Loucy (cell line): ENCODE results near the gene PI4KA.
"Not testable (repeated sequence)": the region's sequence is repeated elsewhere in the genome, so short reads cannot be mapped to it uniquely, and the experiment has no call there.

ENCODE experiments used
- H2AFZ ChIP-seq: fragments of 200-600 bp; sonication (generic); 2 replicates; pipeline ENCODE4 v1.6.0; 2016; ENCODE audit warnings: antibody characterized with exemption, mild to moderate bottlenecking, low read length, moderate library complexity
- H3F3A ChIP-seq: fragments of 200-600 bp; 2 replicates; pipeline ENCODE4 v1.6.0; 2016; ENCODE audit warnings: antibody characterized with exemption, low read depth, mild to moderate bottlenecking
- H3K27me3 ChIP-seq: fragments of 200-600 bp; sonication (generic); 2 replicates; pipeline ENCODE4 v1.6.1; 2014; ENCODE audit warnings: low read length, mild to moderate bottlenecking; ENCODE audit not compliant: insufficient read depth, poor library complexity, severe bottlenecking
- H3K36me3 ChIP-seq: fragments of 200-600 bp; sonication (generic); 2 replicates; pipeline ENCODE4 v1.6.1; 2016; ENCODE audit warnings: low read length; ENCODE audit not compliant: insufficient read depth
- H3K4me1 ChIP-seq: fragments of 200-600 bp; sonication (generic); 2 replicates; pipeline ENCODE4 v1.5.1; 2014; ENCODE audit warnings: low read length, mild to moderate bottlenecking; ENCODE audit not compliant: insufficient read depth, poor library complexity, severe bottlenecking
- H3K4me2 ChIP-seq: fragments of 200-600 bp; sonication (generic); 2 replicates; pipeline ENCODE4 v1.6.0; 2014; ENCODE audit warnings: antibody characterized with exemption, low read length, low read depth, mild to moderate bottlenecking; ENCODE audit not compliant: poor library complexity, severe bottlenecking
- H3K4me3 ChIP-seq: fragments of 200-600 bp; sonication (generic); 2 replicates; pipeline ENCODE4 v1.5.1; 2014; ENCODE audit warnings: low read length, mild to moderate bottlenecking, mixed read lengths; ENCODE audit not compliant: poor library complexity, severe bottlenecking
- H3K79me2 ChIP-seq: fragments of 200-600 bp; sonication (generic); 2 replicates; pipeline ENCODE4 v1.6.1; 2014; ENCODE audit warnings: low read length; ENCODE audit not compliant: insufficient read depth
- H3K9ac ChIP-seq: fragments of 200-600 bp; sonication (generic); 2 replicates; pipeline ENCODE4 v1.6.0; 2014; ENCODE audit warnings: mild to moderate bottlenecking, low read depth, low read length, moderate library complexity; ENCODE audit not compliant: poor library complexity, severe bottlenecking
- H3K9me2 ChIP-seq: fragments of 200-600 bp; sonication (generic); replicated peaks from 2 replicates; pipeline ENCODE4 v1.6.1; 2016; ENCODE audit warnings: low read depth, low read length, mixed read lengths
- H3K9me3 ChIP-seq: fragments of 200-600 bp; sonication (generic); 2 replicates; pipeline ENCODE4 v1.6.1; 2014; ENCODE audit warnings: mild to moderate bottlenecking, antibody characterized with exemption, low read length, low read depth; ENCODE audit not compliant: insufficient read depth
- H4K20me1 ChIP-seq: fragments of 200-600 bp; sonication (generic); 2 replicates; pipeline ENCODE4 v1.6.0; 2014; ENCODE audit warnings: antibody characterized with exemption, low read length, mild to moderate bottlenecking; ENCODE audit not compliant: insufficient read depth, poor library complexity, severe bottlenecking
- EZH2phosphoT487 ChIP-seq: fragments of 200-600 bp; IDR thresholded peaks from 2 replicates; pipeline ENCODE4 v1.6.1; 2018; ENCODE audit warnings: antibody characterized with exemption, mild to moderate bottlenecking, moderate library complexity, borderline replicate concordance
- TF ChIP-seq, protein P1 (sequence below): fragments of 200-600 bp; sonication (generic); conservative IDR thresholded peaks from 2 replicates; pipeline ENCODE4 v1.5.1; 2014; ENCODE audit warnings: mild to moderate bottlenecking, antibody characterized with exemption, low read length

PI4KA gene

GRCh38 chr22:20672082-20672424 lies 186.6 kb downstream of the PI4KA start:
- Histone ChIP-seq H3K4me3 (no peak overlapping the region), H3K36me3 (no peaks in the 10 kb centered on the region), H2AFZ (no peak overlapping the region), H4K20me1 (no peaks in the 10 kb centered on the region), H3K9me3 (no peaks in the 10 kb centered on the region), H3K79me2 (no peaks in the 10 kb centered on the region), H3K4me2 (no peak overlapping the region), H3K4me1 (no peaks in the 10 kb centered on the region), H3F3A (no peaks in the 10 kb centered on the region), H3K9me2 (no peaks in the 10 kb centered on the region), H3K27me3 (peaks cover 5% of the 10 kb centered on the region), H3K9ac (no peak overlapping the region)
- TF ChIP-seq, protein P1, sequence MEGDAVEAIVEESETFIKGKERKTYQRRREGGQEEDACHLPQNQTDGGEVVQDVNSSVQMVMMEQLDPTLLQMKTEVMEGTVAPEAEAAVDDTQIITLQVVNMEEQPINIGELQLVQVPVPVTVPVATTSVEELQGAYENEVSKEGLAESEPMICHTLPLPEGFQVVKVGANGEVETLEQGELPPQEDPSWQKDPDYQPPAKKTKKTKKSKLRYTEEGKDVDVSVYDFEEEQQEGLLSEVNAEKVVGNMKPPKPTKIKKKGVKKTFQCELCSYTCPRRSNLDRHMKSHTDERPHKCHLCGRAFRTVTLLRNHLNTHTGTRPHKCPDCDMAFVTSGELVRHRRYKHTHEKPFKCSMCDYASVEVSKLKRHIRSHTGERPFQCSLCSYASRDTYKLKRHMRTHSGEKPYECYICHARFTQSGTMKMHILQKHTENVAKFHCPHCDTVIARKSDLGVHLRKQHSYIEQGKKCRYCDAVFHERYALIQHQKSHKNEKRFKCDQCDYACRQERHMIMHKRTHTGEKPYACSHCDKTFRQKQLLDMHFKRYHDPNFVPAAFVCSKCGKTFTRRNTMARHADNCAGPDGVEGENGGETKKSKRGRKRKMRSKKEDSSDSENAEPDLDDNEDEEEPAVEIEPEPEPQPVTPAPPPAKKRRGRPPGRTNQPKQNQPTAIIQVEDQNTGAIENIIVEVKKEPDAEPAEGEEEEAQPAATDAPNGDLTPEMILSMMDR: no peak
- TF ChIP-seq EZH2phosphoT487: no peak

DNA sequence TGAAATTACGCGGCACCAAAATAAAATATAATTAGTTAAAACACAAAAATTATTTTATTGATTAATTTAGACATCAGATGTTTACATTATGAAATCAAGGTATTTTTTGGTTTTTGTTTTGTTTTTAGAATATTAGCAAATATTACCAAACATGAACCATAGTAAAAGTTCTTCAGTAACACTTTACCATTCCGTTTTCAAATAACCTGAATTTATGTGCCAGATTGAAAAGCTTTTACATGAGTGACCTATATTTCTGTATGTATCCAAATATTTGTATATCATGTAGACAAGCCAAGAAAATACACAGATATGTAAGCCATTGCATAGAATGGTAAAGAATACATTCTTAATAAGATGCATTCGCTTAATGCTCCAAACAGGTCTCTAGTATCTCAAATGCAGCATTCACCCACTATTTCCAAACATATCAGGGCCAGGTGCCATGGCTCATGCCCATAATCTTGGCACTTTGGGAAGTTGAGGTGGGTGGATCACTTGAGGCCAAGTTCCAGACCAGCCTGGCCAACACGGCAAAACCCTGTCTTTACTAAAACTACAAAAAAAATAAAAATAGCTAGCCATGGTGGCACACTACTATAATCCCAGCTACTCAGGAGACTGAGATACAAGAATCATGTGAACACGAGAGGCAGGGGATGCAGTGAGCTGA lies 187.1 kb downstream of the PI4KA start:
- no peaks in the 10 kb centered on the region for H3K9me3 ChIP-seq
- H4K20me1 ChIP-seq: no peaks in the 10 kb centered on the region
- H3K4me3 ChIP-seq: no peak overlapping the region
- TF ChIP-seq EZH2phosphoT487: no peak
- TF ChIP-seq, protein P1: no peak
- no peak overlapping the region for H3K4me2 ChIP-seq
- no peaks in the 10 kb centered on the region for H3K36me3 ChIP-seq
- peaks cover 5% of the 10 kb centered on the region for H3K27me3 ChIP-seq
- H3F3A ChIP-seq: no peaks in the 10 kb centered on the region
- H3K9ac ChIP-seq: no peak overlapping the region
- no peaks in the 10 kb centered on the region for H3K79me2 ChIP-seq
- H3K9me2 ChIP-seq: no peaks in the 10 kb centered on the region
- no peaks in the 10 kb centered on the region for H3K4me1 ChIP-seq
- no peak overlapping the region for H2AFZ ChIP-seq

- not testable (repeated sequence) for H3K27me3 ChIP-seq, H3K4me2 ChIP-seq, H4K20me1 ChIP-seq, H3K9ac ChIP-seq, H3K9me2 ChIP-seq, H3K4me1 ChIP-seq, H3K9me3 ChIP-seq, H3F3A ChIP-seq, H3K79me2 ChIP-seq, H3K36me3 ChIP-seq, H3K4me3 ChIP-seq, H2AFZ ChIP-seq
Observed at GRCh38 chr22:20670457-20671261, 188.0 kb downstream of the PI4KA start.

DNA sequence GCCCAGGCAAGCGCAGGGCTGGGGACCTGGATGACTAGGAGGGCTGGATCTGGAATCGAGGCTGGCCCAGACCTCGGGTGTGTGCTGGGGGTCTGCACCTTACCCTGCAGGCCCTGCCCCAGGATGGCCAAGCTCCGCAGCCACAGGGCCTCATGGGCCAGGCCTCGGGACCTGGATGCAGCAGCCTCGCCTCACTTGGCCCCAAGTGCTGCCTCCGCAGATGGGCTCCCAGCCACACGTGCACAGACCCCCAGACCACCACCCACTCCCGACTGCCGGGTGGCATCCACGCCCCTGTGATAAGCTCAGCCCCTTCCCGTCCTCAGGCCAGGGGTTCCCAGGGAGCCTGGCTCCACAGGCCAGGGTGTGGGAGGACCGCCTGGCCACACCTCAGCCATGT lies 188.7 kb downstream of the PI4KA start:
- H2AFZ ChIP-seq, H3F3A ChIP-seq: not testable (repeated sequence)

GRCh38 chr22:20669471-20669870 lies 189.1 kb downstream of the PI4KA start:
- H3K4me1 ChIP-seq, H3K79me2 ChIP-seq, H3F3A ChIP-seq, H3K9ac ChIP-seq, H4K20me1 ChIP-seq, H3K4me2 ChIP-seq, H3K9me3 ChIP-seq, H3K4me3 ChIP-seq, H2AFZ ChIP-seq, H3K9me2 ChIP-seq, H3K36me3 ChIP-seq, H3K27me3 ChIP-seq: not testable (repeated sequence)

More for the DNA sequence above, 188.7 kb downstream of the PI4KA start:
- H3K9me3 ChIP-seq, H3K36me3 ChIP-seq, H3K9ac ChIP-seq, H3K27me3 ChIP-seq, H3K79me2 ChIP-seq, H3K4me1 ChIP-seq, H3K4me3 ChIP-seq, H3K9me2 ChIP-seq, H3K4me2 ChIP-seq, H4K20me1 ChIP-seq: not testable (repeated sequence)

- not testable (repeated sequence) for H3K36me3 ChIP-seq, H3K79me2 ChIP-seq, H2AFZ ChIP-seq, H3K4me3 ChIP-seq, H3F3A ChIP-seq, H4K20me1 ChIP-seq, H3K9ac ChIP-seq, H3K4me2 ChIP-seq, H3K27me3 ChIP-seq, H3K4me1 ChIP-seq, H3K9me2 ChIP-seq, H3K9me3 ChIP-seq
Observed at GRCh38 chr22:20668769-20669168, 189.8 kb downstream of the PI4KA start.
